ENCODE data around the gene ATE1. TPM values are rescaled to one million over a fixed set of nuclear protein-coding genes. Genes with fewer than 3 reads are reported as not detected.
"Not testable (repeated sequence)": the region's sequence is repeated elsewhere in the genome, so short reads cannot be mapped to it uniquely, and the experiment has no call there.

ATE1 gene
- total RNA-seq, 3 donors from 2014 or later = 42.9 to 58.9 (median 52.2) TPM

DNA sequence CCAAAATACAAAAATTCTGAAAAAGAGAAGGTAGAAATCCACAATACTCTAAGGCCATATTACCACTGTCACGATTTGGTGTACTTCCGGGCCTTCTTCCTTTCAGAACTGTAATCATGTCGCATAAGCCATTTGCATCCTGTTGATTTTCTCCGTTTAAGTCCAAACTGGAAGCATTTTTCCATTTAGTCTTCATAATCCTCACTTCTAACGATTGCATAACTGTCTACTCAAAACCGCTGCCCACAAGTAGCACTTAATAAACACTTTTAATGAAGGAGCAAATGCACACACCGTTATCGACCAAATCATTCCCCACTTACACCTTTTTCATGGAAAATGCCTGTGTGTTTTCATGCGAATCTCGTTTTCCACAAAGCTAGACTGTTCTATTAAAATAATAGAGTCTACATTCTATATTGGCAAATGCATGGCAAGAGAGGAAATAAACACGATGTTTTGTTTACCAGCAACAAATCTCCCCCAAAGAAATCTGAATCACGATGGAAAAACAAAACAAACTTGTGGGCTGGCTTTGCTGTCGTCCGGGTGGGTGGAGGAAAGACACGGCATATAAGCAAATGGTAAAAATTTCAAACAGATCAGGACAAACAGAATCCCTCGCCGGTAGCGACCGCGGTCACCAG is 1.0 kb downstream of the ATE1 start:
- Histone ChIP-seq H3K36me3 (ENCODE audit: low read depth) (no peaks in the 10 kb centered on the region), H3K4me3 (peak overlapping the region; percentile 96), H3K4me1 (ENCODE audit: low read depth) (peaks cover 40% of the 10 kb centered on the region), H3K9me3 (no peaks in the 10 kb centered on the region)
- no peak for DNase-seq
- no peak for ATAC-seq
- intact Hi-C loops (cut with DNase I, micrococcal nuclease) = no loop called here
- TF ChIP-seq, protein P1, sequence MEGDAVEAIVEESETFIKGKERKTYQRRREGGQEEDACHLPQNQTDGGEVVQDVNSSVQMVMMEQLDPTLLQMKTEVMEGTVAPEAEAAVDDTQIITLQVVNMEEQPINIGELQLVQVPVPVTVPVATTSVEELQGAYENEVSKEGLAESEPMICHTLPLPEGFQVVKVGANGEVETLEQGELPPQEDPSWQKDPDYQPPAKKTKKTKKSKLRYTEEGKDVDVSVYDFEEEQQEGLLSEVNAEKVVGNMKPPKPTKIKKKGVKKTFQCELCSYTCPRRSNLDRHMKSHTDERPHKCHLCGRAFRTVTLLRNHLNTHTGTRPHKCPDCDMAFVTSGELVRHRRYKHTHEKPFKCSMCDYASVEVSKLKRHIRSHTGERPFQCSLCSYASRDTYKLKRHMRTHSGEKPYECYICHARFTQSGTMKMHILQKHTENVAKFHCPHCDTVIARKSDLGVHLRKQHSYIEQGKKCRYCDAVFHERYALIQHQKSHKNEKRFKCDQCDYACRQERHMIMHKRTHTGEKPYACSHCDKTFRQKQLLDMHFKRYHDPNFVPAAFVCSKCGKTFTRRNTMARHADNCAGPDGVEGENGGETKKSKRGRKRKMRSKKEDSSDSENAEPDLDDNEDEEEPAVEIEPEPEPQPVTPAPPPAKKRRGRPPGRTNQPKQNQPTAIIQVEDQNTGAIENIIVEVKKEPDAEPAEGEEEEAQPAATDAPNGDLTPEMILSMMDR (IDR thresholded peaks at IDR 0.05) = no peak

DNA sequence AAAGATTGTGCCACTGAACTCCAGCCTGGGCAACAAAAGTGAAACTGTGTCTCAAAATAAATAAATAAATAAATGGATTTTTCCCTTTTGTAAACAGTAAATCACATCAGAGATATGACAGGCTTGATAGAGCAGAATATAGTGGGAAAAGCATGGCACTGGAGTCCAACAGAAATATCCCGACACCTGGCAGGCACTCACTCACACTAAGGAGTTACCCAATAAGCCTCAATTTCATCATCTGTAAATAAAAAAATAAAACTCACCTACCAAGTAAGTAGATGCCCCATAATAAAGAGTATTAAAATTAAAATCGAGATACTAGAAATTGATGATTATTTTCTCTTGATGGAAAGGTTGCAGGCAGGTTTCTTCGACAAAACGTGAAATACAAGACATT is 1.7 kb downstream of the ATE1 start:
- ATAC-seq = no peak
- TF ChIP-seq, protein P1 (IDR thresholded peaks at IDR 0.05) = no peak
- H3K36me3 ChIP-seq (ENCODE audit: low read depth) = no peaks in the 10 kb centered on the region
- intact Hi-C loops (cut with DNase I, micrococcal nuclease) = no loop called here
- DNase-seq = no peak
- no peak overlapping the region for H3K4me3 ChIP-seq
- H3K9me3 ChIP-seq = no peaks in the 10 kb centered on the region
- peaks cover 33% of the 10 kb centered on the region for H3K4me1 ChIP-seq (ENCODE audit: low read depth)

DNA sequence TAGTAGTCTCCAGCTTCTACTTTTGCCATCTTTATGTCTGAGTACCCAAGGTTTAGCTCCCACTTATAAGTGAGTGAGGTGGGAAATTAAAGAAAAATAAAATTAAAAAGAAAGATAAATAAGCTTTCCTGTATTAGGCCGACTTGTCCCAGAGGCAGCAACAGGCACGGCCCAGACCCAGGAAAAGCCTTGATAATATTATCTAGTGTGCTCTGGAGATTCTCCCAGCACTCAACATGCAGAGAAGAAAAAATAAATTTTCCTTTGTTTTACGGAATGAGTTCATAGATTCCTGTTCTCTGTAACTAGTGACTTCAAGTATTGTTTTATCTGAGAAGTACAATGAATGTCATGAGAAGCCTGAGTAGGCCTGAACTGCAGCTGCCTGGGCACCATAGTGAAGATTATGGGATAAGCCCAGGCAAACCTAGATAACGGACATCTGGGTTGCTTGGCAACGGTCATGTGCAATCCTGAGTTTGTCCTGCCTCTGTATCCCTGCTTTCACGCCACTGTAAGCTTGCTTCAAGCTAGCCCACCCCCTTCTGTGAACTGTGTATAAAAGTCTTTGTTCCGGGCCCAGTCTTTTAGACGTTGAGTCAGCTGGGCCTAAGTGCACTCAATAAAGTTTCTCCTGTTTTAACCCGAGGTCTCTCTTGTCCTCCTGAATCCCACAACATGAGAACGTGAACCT is 6.4 kb downstream of the ATE1 start:
- TF ChIP-seq, protein P1 (IDR thresholded peaks at IDR 0.05) = no peak
- H3K4me1 ChIP-seq (ENCODE audit: low read depth) = peaks cover 7% of the 10 kb centered on the region
- H3K9me3 ChIP-seq = no peaks in the 10 kb centered on the region
- ATAC-seq (no peak), DNase-seq (no peak)
- no peaks in the 10 kb centered on the region for H3K36me3 ChIP-seq (ENCODE audit: low read depth)
- no peak overlapping the region for H3K4me3 ChIP-seq
- intact Hi-C loops (cut with DNase I, micrococcal nuclease) = no loop called here

DNA sequence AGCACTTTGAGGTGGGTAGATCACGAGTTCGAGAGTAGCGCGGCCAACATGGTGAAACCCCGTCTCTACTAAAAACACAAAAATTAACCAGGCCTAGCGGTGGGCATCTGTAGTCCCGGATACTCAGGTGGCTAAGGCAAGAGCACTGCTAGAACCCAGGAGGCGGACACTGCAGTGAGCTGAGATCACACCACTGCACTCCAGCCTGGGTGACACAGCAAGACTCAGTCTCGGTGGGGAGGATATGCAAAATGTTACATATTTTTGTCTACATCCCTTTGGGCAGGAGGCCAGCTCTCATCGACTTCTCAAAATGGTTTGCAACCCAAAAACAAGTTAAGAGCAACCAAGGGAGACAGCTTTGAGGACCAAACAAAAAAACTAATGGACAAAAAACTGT is 8.2 kb downstream of the ATE1 start:
- Histone ChIP-seq H3K9me3 (no peaks in the 10 kb centered on the region), H3K4me1 (ENCODE audit: low read depth) (no peaks in the 10 kb centered on the region), H3K36me3 (ENCODE audit: low read depth) (no peaks in the 10 kb centered on the region), H3K4me3 (no peak overlapping the region)
- ATAC-seq (no peak), DNase-seq (no peak)
- TF ChIP-seq, protein P1 (IDR thresholded peaks at IDR 0.05) = no peak
- intact Hi-C loops (cut with DNase I, micrococcal nuclease) = no loop called here

DNA sequence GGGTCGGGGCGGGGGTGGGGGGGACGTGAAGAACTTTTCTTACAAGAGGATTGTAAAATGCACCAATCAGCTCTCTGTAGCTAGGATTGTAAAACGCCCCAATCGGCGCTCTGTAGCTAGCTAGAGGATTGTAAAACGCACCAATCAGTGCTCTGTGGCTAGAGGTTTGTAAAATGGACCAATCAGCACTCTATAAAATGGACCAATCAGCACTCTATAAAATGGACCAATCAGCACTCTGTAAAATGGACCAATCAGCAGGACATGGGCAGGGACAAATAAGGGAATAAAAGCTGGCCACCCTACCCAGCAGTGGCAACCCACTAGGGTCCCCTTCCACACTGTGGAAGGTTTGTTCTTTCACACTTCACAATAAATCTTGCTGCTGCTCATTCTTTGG is 9.0 kb downstream of the ATE1 start:
- ATAC-seq; intact Hi-C loops (cut with DNase I, micrococcal nuclease); H3K9me3 ChIP-seq; H3K4me1 ChIP-seq (ENCODE audit: low read depth); DNase-seq; H3K36me3 ChIP-seq (ENCODE audit: low read depth); H3K4me3 ChIP-seq: not testable (repeated sequence)

DNA sequence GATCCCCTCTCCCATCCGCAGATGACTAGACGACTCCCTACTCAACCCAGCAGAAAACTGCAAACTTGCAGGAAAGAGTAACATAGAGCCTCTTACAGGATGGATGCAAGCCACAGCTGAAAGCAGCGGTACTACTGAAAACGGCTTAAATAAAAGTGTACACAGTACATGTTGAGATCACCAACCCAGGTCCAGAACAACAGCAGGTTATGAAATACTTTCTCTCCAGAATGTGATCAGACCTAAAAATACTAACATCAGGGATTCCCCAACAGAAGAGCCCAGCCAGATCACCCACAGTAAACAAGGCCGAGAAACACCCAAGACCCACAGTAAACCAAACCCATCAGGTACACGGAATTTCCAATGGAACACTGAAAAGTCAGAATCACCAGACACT is 13.2 kb downstream of the ATE1 start:
- TF ChIP-seq, protein P1 (IDR thresholded peaks at IDR 0.05) = no peak

More for the DNA sequence above, 13.2 kb downstream of the ATE1 start:
- Histone ChIP-seq H3K9me3 (no peaks in the 10 kb centered on the region), H3K4me1 (ENCODE audit: low read depth) (no peaks in the 10 kb centered on the region), H3K36me3 (ENCODE audit: low read depth) (no peaks in the 10 kb centered on the region), H3K4me3 (no peak overlapping the region)
- no peak for DNase-seq
- ATAC-seq = no peak
- intact Hi-C loops (cut with DNase I, micrococcal nuclease) = no loop called here
